ENCODE results near the gene PLEKHS1.

PLEKHS1 gene

DNA sequence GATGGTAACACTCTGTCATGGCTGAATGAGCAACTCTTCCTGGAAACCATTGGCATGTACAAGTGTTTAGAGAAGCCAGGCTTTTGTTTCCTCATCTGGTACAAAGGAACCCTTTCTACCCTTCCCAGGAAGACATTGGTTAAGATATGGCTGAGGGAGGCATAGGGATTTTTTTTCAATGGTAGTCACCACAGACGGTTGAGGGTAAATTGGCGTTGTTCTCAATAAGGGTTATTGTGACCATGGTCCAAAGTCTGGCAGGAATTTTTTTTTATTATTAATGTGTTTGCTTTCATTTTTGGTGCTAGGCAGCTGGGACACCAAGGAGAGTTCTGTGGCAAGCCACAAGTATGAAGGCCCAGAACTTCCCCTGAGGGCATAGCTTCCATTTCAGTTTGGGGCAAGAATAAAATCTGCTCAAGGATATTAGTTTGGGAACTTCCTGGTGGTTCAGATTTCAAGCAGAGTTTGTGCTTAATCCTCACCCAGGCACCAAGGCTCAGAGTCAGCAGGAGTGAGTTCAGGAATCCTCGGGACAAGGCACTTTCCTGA lies at the start of gene PLEKHS1:
TSS of gene PLEKHS1 (plus strand) at position 502 of the 552 bp plus-strand sequence. CDS start 3,596 bp downstream, outside the sequence.
- no peak for ATAC-seq

DNA sequence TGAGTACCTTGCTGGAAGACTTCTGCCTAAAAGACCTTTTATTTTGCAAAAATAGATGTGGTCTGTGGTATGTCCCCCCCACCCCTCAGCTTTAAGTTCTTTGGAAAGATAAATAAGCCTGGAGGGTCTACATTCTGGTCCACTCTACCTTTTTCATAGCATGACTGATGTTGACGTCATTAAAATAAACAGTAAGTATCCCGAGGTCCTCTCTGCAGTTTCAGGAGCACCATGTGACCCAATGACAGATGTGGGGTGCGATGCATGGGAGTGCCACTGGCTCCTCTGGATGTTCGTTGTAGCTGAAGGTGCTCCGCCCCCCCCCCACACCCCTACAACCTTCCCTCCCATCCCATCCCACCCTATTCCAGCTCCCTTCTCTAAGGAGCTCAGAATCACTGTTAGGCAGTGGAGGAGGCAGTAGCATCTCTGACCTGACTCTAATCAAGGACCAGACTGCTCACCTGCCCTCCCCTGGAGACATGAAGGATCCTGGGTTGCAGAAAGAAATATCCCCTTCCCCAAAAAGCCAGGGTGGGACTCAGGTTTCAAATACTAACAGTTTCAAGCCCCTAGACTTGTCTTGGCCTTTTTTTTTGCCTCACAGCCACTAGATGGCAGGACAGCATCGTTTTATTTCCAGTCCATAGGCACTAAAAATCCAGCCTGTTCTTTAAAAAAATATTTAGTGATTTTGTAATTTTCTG lies 46.7 kb upstream of the PLEKHS1 start:
- no peak for ATAC-seq

DNA sequence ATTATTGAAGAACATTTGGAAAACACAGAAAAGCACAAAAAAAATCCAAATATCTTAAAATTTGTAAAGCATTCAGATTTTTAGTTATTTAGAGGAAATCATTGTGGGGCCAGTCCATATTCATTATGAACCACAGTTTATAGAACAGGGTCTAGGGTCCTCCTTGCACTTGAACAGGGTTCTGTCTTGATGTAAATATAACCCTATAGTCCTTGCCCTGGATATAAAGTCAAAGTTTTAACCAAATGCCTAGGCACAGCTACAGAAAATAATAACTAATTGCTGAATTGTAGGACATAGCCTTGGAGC lies 46.2 kb upstream of the PLEKHS1 start:
- no peak for ATAC-seq

DNA sequence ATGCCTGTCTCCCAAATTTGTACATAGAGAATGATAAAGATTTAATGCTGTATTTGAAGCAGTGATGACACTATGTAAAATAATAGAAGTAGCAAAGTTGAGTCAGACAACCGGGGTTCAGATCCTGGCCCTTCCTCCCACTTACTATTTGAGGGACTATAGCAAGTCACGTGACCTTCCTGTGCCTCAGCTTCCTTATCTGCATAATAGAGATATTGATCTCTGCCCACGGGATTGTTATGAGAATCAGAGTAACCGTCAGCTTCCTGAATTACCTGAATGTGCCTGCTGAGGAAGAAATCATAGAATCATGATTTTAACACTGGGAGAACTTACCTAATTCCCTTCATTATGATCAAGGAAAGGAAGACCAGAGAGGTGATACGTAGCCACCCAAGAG lies 44.9 kb upstream of the PLEKHS1 start:
- no peak for ATAC-seq

DNA sequence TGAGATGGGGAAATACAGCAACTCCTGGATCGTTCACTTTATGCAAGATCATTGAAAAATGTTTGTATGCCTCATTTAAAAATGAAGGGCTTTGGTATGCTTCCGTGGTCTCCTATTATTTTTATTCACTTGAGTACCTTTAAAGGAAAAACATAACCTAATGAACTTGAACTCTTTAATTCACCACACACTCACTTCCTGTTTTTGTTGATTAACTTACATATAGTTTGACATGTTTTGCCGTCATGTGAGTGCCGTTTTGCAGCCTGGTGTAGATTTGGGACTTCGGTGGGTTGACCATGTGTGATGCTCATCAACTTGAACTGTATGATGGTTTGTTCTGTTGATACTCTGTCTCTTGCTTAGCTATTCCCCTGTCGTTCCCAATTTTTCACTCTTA lies 42.8 kb upstream of the PLEKHS1 start:
- ATAC-seq: no peak

DNA sequence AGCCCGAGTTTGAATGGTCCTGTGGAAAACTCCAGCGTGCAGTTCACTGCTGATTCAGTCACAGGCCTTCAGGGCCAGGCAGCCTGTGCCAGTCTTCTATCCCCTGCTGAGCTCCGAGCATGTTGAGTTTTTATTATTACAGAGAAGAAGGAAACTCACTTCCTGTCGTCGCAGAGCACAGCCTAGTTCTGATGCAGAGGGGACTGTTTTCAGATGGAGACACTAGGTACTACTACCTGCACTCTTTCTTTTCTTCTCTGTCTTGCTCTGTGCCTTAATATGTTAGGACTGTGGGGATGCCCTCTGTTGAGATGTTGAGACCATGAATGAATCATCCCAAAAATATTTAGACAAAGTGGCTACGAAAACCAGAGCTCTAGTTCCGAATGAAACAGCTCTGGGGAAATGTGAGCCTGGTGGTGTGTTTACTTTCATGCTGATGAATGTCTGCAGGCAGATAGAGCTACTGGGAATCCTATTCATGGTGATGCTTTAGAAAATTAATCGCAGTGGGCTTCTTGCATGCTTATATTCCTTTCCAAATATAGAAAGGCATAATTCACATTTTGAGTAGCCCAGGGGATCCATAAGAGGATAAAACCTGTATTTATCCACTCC lies 42.2 kb upstream of the PLEKHS1 start:
- peak; percentile 24 to 35 for ATAC-seq

DNA sequence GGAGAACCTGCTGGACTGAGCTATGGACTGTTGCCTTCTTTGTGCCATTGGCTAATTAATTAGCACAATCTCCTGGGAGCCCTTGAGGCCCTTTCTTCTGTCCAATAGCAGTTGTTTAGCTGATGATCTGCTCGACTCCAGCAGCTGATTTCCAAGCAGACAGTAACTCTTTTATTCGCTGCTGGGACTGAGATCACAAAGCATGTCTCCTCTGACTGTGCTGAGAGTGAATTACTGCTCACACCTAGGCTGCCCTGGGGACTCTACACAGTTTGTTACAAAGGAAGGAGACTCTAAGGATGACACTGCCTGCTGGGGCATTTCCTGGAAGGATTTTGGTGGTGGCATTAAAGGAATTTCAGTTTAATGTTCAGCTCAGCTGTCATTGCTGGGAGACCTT lies 40.3 kb upstream of the PLEKHS1 start:
- no peak for ATAC-seq

DNA sequence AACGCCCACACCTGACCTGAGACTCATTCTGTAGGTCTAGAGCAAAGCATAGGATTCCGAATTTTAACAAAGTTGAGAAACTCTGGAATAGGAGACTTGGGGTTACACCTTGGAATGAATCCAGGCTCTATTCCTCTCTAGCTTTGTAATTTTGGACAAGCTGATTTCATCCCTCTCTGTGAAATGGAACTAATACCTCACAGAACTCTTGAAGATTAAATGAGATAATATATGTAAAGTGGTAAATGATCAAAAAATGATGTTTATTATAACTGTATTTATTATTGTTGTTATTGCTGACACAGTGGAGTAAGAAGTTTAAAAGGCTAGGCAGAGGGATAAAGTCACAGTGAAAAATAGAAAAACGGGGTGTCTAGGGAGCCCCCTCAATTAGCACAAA lies 39.5 kb upstream of the PLEKHS1 start:
- ATAC-seq: no peak

DNA sequence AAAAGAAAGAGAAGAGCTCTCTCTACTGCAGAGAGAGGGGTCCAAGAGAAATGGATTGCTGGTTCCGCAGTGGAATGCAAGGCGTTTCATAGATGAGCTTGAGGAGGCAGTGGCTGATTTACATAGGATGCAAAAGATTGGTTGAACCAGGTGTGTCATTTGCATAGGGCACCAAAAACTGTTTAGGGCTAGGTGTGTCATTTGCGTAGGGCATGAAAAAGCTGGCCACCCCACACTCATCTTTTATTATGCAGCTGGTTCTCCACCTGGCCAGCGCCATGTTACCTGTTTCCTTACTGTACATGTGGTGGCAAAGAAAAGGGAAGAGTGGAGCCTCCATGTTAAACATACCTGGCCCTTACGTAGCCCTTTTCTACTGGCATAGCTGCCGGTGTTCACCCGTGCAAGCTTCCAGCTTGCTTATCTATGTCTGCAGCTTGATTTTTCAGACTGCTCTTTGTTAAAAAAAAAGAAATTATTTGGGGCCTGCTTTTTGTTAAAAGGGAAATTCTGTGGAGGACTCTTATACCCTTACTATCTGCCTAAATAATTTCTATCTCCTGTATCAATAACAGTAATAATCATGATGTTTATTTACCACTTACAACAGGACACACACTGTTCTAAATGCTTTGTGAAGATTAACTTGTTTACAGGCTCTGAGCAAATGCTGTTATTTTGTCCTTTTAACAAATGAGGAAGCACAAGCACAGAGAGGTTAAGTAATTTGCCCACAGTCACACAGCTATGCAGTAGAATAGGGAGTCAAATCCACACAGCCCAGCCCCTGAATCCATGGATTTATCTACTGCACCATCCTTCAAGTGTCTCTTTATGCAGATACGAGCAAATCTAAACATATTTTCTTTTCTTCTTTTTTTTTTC lies 38.5 kb upstream of the PLEKHS1 start:
- ATAC-seq: no peak

DNA sequence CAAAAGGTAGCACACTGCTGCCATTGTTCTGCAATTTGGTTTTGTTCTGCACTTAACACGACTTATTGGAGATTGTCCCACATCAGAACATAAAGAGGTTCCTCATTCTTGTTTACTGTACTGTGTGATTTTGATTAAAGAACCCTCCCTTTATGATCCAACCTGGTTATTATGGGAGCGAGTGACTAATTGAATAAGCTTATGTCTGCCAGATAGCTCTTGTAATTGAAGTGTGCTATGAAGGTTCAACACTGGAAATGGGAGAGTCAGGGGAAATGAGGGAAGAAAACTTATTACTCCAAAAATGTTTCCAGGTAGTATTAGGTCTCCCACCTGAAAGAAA lies 37.9 kb upstream of the PLEKHS1 start:
- ATAC-seq: no peak

DNA sequence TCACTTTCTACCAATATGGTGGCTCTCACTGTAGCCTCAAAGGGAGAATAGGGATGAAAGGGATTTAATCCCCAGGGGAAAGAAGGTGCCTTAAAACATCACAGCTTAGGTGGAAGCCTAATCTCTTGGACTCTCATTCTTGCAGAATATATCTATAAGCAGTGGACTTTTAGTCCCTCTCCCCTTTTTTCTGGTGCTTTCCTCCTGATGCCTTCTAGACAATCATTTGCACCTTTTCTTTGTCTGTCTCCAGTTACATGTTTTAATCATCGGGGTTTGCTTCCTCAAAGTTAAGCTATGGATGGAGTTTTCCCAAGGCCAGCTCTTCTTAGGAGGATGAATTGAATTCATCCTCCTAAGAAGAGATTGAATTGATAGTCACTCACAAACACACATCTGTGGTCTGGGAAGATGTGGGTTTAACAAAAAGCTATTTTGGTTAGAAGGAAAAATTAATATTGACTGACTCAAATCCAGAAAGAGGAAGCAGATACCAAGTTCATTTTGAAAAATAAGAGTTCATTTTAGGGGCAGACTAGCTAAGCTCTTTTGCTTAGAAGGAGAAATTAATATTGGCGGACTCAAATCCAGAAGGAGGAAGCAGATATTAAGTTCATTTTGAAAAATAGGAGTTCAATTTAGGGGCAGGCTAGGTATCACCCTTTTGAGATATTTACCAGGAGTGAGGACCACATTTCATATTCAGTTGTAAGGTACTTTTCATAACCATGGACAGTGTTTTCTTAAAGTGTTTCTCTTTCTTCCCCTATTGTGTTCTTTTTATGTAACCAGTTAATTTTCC lies 35.2 kb upstream of the PLEKHS1 start:
- no peak for ATAC-seq

DNA sequence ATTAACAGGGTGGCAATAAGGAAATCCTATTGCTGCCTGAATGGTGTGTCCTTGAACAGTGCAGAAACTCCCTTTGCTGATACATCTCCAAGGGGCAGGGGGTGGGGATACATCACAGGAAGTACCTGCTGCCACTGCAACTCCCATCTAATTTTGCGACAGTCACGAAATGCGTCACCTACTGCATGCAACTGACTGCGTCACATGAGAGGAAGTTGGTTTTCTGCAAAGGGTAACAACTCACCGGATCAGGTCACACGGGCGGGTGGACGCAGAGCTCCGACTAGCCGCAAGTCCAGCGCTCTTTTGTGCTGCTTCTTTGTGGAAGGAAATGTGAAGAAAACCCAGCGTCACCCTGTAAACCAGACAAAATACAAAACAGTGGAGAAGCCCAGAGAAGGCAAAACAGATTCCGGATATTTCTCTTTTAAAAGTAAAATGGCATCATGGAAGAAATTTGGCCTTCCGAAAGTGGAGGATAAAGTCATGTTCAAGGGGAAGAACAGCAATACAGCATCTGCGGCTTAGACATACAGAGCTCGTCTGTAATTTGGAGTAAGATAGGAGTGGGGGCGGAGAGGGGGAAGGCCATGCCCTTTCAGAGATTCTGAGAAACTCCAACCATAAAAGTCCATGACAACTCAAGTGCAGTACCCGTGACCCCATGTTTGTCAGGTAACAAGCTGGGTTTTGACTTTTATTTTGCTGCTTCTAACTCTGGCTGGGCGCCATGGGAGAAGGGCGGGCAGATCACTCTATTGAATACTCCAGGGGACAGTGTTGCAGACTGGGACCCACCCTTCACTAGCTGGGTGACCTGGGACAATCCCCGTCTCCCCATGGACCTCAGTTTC lies 32.3 kb upstream of the PLEKHS1 start:
- peak; percentile 27 to 46 for ATAC-seq

DNA sequence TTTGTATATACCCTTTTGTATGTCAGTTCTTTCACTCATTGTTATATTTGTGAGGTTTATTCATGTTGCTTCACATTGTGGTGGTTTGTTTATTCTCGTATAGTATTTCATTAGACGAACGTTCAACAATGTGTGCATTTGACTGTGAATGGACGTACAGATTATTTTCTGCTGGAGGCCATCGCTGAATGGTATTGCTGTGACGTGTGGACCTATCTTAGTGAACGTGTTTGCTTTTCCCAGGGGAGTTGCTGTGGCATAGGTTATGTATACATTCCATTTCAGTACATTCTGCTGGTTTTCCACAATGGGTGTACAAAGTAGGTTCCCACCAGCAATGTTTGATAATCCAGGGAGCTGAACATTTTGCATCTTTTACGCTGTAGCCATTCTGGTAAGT lies 31.1 kb upstream of the PLEKHS1 start:
- ATAC-seq: no peak

DNA sequence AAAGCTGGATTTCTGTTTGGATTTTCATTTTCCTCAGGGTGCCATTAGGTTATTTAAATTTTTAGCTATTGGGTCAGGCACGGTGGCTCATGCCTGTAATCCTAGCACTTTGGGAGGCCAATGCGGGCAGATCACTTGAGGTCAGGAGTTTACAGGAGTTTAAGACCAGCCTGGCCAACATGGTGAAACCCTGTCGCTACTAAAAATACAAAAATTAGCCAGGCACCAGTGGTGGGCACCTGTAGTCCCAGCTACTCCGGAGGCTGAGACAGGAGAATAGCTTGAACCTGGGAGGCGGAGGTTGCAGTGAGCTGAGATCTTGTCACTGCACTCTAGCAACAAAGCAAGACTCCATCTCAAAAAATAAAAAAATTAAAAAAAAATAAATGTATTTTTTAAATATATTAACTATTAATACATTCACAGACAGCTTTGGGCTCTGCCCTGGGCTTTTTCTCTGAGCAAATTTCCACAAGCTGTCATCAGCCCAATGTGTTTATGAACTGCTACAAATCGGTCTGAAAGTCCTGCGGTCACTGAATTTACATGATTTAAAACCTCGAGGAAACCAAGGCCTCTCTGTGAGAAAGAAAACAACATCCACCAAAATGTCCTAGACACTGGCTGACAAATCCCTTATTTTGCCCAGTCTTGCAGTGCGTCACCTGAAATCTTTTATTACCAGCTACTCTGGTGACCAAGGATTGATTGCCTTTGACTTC lies 19.2 kb upstream of the PLEKHS1 start:
- ATAC-seq: no peak

DNA sequence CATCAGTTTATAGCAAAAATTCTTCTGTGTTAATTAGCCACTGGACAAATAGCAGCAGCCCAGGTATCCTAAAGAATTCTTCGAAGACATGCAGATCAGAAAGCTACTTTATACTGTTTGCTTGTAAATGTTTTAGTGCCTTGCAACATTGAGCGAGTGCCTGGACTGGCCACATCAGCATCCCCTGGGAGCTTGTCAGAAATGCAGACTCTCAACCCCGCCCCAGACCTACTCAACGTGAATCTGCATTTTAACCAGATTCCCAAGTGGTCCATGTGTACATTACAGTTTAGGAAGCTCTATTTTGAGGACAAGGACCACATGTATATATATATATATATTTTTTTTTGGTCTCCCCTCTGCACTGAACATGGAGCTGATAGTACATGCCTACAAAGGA lies 18.5 kb upstream of the PLEKHS1 start:
- no peak for ATAC-seq

DNA sequence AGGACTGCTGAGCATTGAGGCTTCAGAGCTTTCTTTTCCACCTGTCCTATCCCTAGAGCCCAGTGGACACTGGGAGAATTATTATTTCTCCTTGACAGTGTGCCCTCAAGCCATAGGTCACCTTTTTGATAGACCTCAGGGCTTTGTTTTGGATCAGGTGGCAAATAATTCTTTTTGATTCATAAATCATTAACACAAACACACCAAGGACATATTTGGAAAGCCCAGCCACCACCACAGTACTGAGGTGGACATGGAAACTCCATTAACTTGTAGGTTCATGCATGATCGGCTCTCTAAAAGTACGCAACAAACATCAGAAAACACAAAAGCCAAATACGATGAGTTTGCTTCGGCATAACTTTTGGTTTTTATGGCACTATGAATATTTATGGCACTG lies 17.8 kb upstream of the PLEKHS1 start:
- ATAC-seq: no peak

DNA sequence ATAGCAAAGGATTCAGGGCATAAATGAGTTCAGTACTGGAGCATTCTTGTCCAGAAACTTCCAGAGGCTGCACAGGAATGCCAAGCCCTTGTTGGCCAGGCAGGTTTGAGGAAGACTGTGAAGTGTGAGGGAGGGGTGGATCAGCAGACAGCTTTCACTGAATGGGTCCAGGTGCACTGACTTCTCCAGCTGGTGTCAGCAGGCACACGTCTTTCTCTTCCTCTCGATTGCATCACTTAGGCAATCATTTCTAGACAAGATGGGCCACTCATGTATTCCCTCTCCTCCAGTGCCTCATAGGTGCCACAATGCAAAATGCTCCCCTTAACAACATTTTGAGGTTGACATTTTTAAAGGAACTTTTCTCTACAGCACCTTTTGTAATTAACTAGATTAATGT lies 15.6 kb upstream of the PLEKHS1 start:
- no peak for ATAC-seq

DNA sequence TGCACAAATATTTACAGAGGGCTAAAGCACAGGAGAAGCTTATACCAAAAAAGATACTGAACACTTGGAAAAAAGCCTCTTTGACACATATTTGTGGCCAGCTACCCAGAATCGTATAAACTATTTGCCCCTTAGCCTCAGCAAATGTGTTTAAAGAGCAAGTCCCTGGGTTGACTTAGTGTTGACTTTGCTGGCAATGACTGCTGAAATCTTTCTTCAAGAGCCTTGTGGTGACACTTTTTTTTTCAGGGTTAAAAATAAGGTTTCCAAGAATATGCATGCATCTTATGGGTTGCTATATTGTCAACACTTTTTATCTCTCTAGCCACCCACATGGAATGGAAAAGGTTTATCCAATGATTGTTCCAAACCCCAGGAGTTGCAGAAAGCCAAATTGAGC lies 14.9 kb upstream of the PLEKHS1 start:
- ATAC-seq: no peak

DNA sequence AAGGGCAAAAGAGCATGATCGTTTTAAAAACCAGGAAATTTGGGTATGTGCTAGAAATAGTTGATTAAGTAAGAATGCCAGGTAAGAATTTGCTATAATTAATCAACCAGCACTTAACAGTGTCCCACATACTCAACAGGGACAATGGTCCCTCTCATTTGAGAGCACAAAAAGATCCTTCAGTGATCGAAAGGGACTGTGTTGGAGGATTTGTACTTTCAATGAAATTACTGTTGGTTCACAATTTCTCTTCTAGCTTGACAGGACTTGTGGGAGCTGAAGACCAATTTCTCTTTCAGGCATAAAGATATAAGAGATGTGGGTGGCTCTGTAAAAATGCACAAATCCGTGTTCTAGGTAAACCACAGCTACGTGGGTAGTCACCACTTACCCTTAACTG lies 12.5 kb upstream of the PLEKHS1 start:
- ATAC-seq: no peak

DNA sequence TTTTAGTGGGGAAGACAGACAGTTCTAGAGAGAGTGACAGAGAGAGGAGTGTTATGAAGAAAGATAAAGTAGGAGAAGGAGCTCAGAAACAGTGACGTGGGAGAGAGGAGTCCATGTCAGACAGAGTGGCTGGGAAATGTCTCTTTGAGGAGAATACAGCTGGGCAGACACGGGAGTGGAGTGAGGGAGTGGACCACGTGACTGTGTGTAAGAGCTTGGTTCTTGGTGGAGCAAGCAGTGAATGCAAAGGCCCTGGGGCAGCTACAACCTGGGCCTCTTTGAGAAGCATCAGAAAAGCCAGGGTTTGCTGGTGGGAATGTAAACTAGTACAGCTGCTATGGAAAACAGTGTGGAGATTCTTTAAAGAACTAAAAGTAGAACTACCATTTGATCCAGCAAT lies 11.9 kb upstream of the PLEKHS1 start:
- no peak for ATAC-seq

DNA sequence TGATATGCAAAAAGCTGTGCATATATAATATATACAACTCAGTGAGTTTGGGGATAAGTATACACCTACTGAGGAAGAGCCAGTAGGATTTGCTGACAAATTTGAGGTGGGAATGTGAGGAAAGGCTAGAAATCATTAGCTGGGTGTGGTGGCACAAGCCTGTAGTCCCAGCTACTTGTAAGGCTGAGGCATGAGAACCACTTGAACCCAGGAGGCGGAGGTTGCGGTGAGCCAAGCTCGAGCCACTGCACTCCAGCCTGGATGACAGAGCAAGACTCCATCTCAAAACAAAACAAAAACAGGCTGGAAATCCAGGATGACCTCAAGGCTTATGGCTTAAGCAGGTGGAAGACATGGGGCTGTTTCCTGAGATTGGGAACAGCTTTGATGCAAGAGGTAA lies 10.6 kb upstream of the PLEKHS1 start:
- no peak for ATAC-seq

Data from activated CD4-positive, CD25-positive, alpha-beta regulatory T cell treated with anti-CD3 and anti-CD28 coated beads, Interleukin-2, amount 50 U/mL, for 24 hours (primary cell).